ENCODE data around the gene TNIP1. TPM values are rescaled to one million over a fixed set of nuclear protein-coding genes. Genes with fewer than 3 reads are reported as not detected.

Gene TNIP1
- total RNA-seq, 1 experiment from 2014 or later = 339 TPM

GRCh38 chr5:151077967-151078366, 2.9 kb downstream of the TNIP1 start:
- CTCF ChIA-PET = interaction anchor here (1.1 to 1.4 kb wide), 3 partner anchors 9 to 37 kb away, joined by 3 to 6 read pairs (median 4); no protein-coding TSS in a partner anchor
- H3K4me3 Mint-ChIP-seq (ENCODE audit: low read depth, unreplicated experiment) = peak overlapping the region; percentile 75
- no peaks in the 10 kb centered on the region for H3K27me3 Mint-ChIP-seq (ENCODE audit: unreplicated experiment)
- intact Hi-C loops (cut with micrococcal nuclease; ENCODE audit: unreplicated experiment) = no loop called here
- TF ChIP-seq CTCF (IDR thresholded peaks at IDR 0.05; ENCODE audit: unreplicated experiment) = no peak
- H3K4me1 Mint-ChIP-seq (ENCODE audit: low read depth, unreplicated experiment) = peaks cover 81% of the 10 kb centered on the region
- BruUV-seq (replicated peaks) = no TSS peak
- peak overlapping the region; percentile 73 for H3K27ac Mint-ChIP-seq (ENCODE audit: unreplicated experiment)
- no peaks in the 10 kb centered on the region for H3K9me3 Mint-ChIP-seq (ENCODE audit: low read depth, unreplicated experiment)
- H3K36me3 Mint-ChIP-seq (ENCODE audit: insufficient read depth, unreplicated experiment) = peaks cover 97% of the 10 kb centered on the region
- no peak for DNase-seq

GRCh38 chr5:151077419-151077818, 3.4 kb downstream of the TNIP1 start:
- BruUV-seq (replicated peaks) = no TSS peak
- peak overlapping the region; percentile 75 for H3K4me3 Mint-ChIP-seq (ENCODE audit: low read depth, unreplicated experiment)
- CTCF ChIA-PET = interaction anchor here (1.2 kb wide), 1 partner anchor 37 kb away, joined by 3 read pairs; no protein-coding TSS in a partner anchor
- H3K27me3 Mint-ChIP-seq (ENCODE audit: unreplicated experiment) = no peaks in the 10 kb centered on the region
- peaks cover 97% of the 10 kb centered on the region for H3K36me3 Mint-ChIP-seq (ENCODE audit: insufficient read depth, unreplicated experiment)
- DNase-seq = no peak
- no peaks in the 10 kb centered on the region for H3K9me3 Mint-ChIP-seq (ENCODE audit: low read depth, unreplicated experiment)
- intact Hi-C loops (cut with micrococcal nuclease; ENCODE audit: unreplicated experiment) = no loop called here
- no peak for TF ChIP-seq CTCF (IDR thresholded peaks at IDR 0.05; ENCODE audit: unreplicated experiment)
- peaks cover 81% of the 10 kb centered on the region for H3K4me1 Mint-ChIP-seq (ENCODE audit: low read depth, unreplicated experiment)
- H3K27ac Mint-ChIP-seq (ENCODE audit: unreplicated experiment) = peak overlapping the region; percentile 73

- no peak for DNase-seq
- Mint-ChIP-seq H3K36me3 (ENCODE audit: insufficient read depth, unreplicated experiment) (peaks cover 96% of the 10 kb centered on the region), H3K27ac (ENCODE audit: unreplicated experiment) (peak overlapping the region; percentile 73), H3K4me3 (ENCODE audit: low read depth, unreplicated experiment) (peak overlapping the region; percentile 75), H3K4me1 (ENCODE audit: low read depth, unreplicated experiment) (peaks cover 84% of the 10 kb centered on the region), H3K9me3 (ENCODE audit: low read depth, unreplicated experiment) (no peaks in the 10 kb centered on the region), H3K27me3 (ENCODE audit: unreplicated experiment) (no peaks in the 10 kb centered on the region)
- no peak for TF ChIP-seq CTCF (IDR thresholded peaks at IDR 0.05; ENCODE audit: unreplicated experiment)
- intact Hi-C loops (cut with micrococcal nuclease; ENCODE audit: unreplicated experiment) = no loop called here
- no TSS peak for BruUV-seq (replicated peaks)
- CTCF ChIA-PET = interaction anchor here (1.0 to 1.7 kb wide), 3 partner anchors 14 to 39 kb away, joined by 3 to 13 read pairs (median 5); no protein-coding TSS in a partner anchor
Observed at GRCh38 chr5:151076616-151077015, 4.2 kb downstream of the TNIP1 start.

DNA sequence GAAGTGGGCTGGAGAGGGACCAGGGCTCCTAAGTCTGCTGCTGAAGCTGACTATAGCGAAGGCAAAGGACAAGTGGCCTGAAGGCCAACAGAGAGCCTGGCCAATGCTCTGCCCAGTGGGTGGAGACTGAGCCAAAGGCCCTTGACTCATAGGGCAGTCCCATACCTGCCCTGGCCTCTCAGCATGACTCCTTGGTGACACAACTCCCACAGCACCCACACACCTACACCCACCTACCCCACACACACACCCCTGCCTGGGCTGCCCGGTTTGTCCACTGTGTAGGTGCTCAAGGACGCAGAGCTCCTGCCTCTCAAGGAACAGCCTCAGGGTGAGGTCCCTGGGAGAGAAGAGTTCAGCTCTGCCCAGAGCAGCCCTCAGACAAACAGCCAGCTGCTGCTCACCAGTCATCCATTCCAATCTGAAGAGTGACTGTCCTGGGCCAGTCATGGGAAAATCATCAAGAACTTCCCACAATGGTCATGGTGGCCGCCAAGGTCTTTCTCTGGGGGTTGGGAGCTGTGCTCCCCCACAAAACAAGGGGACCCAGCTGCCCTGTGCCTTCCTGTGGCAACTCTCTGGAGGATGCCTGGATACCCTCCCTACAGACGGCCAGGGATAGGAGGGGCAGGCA, 5.0 kb downstream of the TNIP1 start:
- DNase-seq = peak; percentile 82
- CTCF ChIA-PET = interaction anchor here (0.5 to 1.7 kb wide), 8 partner anchors 11 to 92 kb away, joined by 3 to 13 read pairs (median 4); no protein-coding TSS in a partner anchor
- Mint-ChIP-seq H3K27ac (ENCODE audit: unreplicated experiment) (peak overlapping the region; percentile 73), H3K4me3 (ENCODE audit: low read depth, unreplicated experiment) (peak overlapping the region; percentile 75), H3K27me3 (ENCODE audit: unreplicated experiment) (no peaks in the 10 kb centered on the region), H3K4me1 (ENCODE audit: low read depth, unreplicated experiment) (peaks cover 92% of the 10 kb centered on the region), H3K9me3 (ENCODE audit: low read depth, unreplicated experiment) (no peaks in the 10 kb centered on the region), H3K36me3 (ENCODE audit: insufficient read depth, unreplicated experiment) (peaks cover 96% of the 10 kb centered on the region)
- TSS peak; percentile 23 for BruUV-seq (replicated peaks)
- no peak for TF ChIP-seq CTCF (IDR thresholded peaks at IDR 0.05; ENCODE audit: unreplicated experiment)
- intact Hi-C loops (cut with micrococcal nuclease; ENCODE audit: unreplicated experiment) = loop anchor here (2.0 kb wide), 1 partner anchor 15 kb away; no protein-coding TSS in a partner anchor

Data from Calu3 (cell line).